Measurements from ENCODE around the gene MNX1. TPM values are rescaled to one million over a fixed set of nuclear protein-coding genes. Genes with fewer than 3 reads are reported as not detected.

The MNX1 gene
- total and polyA plus RNA-seq, 2 donors (not counting 1 experiment from before 2014, with no cell fraction given) = not detected

DNA sequence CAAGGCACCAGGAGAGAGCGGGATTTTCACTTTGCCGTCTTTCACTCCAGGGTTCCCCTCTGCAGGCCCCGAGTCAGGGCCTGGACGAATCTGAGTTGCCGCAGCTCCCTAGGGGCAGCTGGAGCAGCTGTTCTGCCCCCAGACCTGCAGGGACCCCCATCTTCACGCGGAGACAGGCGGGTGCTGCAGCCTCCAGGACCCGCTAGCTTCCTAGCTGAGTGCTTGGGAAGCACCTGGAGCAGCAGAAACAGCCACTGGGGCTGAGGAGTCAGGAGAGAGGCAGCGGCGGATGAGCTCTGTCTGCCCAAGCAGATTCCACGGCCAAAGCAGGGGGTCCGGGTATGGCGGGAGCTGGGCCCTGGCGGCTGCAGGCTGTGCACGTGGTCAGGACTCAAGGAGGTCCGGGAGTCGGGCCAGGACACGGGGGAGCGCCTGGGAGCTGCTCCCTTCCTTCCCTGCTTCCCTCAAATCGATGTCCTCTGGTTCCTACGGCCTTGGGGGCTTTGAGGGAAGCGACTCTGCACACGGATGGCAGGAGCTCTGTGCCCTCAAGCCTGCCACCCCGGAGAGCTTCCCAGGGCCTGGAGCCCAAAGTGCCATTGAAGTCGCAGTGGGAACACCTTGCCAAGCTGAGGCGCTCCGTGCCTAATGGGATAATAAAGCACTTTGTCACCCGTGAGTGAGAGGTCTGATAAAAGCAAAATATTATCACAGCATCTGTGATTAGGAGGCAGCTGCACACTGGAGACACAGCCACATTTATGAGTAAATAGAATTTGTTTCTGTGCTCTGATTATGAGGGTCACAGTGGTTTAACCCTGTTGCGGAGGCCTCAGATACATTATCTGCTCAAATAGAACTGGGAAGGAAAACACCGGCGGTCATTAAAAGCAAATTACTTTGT is 17.2 kb downstream of the MNX1 start:
- no peak for TF ChIP-seq EZH2 (IDR thresholded peaks at IDR 0.05; ENCODE audit: low read length, missing control alignments)
- no peak for TF ChIP-seq CTCF (conservative IDR thresholded peaks at IDR 0.05 in 1 of 2, IDR thresholded peaks at IDR 0.05 in 1 of 2; ENCODE audit: low read depth in 1 of 2, low read length in 2 of 2)
- Histone ChIP-seq H3K27ac (ENCODE audit: insufficient read depth, low read length) (no peak overlapping the region), H2AFZ (ENCODE audit: low read length) (no peak overlapping the region), H3K4me1 (ENCODE audit: control insufficient read depth, extremely low read depth, insufficient read depth, low read length) (no peaks in the 10 kb centered on the region), H3K9me3 (ENCODE audit: control insufficient read depth, insufficient read depth, low read depth, low read length) (no peaks in the 10 kb centered on the region), H3K36me3 (ENCODE audit: control insufficient read depth, insufficient read depth, low read length) (no peaks in the 10 kb centered on the region), H3K79me2 (ENCODE audit: control insufficient read depth, insufficient read depth, low read length) (no peaks in the 10 kb centered on the region), H3K4me3 (replicated peaks in 1 of 4; ENCODE audit: control extremely low read depth in 1 of 4, insufficient read depth in 1 of 4, low read depth in 3 of 4, low read length in 4 of 4) (no peak overlapping the region), H4K20me1 (ENCODE audit: control insufficient read depth, extremely low read depth, insufficient read depth, low read length) (no peaks in the 10 kb centered on the region), H3K27me3 (ENCODE audit: control insufficient read depth, insufficient read depth, low read length) (peaks cover 16% of the 10 kb centered on the region), H3K9ac (ENCODE audit: insufficient read depth, low read length) (no peak overlapping the region), H3K4me2 (ENCODE audit: extremely low read depth, insufficient read depth, low read length) (no peak overlapping the region)
- peak in 1 of 2 donors; percentile 14 for DNase-seq (ENCODE audit: low read depth in 2 of 2)

- TF ChIP-seq EZH2 (IDR thresholded peaks at IDR 0.05; ENCODE audit: low read length, missing control alignments) (no peak), CTCF (conservative IDR thresholded peaks at IDR 0.05 in 1 of 2, IDR thresholded peaks at IDR 0.05 in 1 of 2; ENCODE audit: low read depth in 1 of 2, low read length in 2 of 2) (no peak)
- no peaks in the 10 kb centered on the region for H4K20me1 ChIP-seq (ENCODE audit: control insufficient read depth, extremely low read depth, insufficient read depth, low read length)
- H3K9me3 ChIP-seq (ENCODE audit: control insufficient read depth, insufficient read depth, low read depth, low read length) = no peaks in the 10 kb centered on the region
- DNase-seq (ENCODE audit: low read depth in 2 of 2) = no peak
- H3K27me3 ChIP-seq (ENCODE audit: control insufficient read depth, insufficient read depth, low read length) = peaks cover 12% of the 10 kb centered on the region
- H3K4me2 ChIP-seq (ENCODE audit: extremely low read depth, insufficient read depth, low read length) = no peak overlapping the region
- no peaks in the 10 kb centered on the region for H3K36me3 ChIP-seq (ENCODE audit: control insufficient read depth, insufficient read depth, low read length)
- no peak overlapping the region for H3K4me3 ChIP-seq (replicated peaks in 1 of 4; ENCODE audit: control extremely low read depth in 1 of 4, insufficient read depth in 1 of 4, low read depth in 3 of 4, low read length in 4 of 4)
- no peaks in the 10 kb centered on the region for H3K4me1 ChIP-seq (ENCODE audit: control insufficient read depth, extremely low read depth, insufficient read depth, low read length)
- H3K27ac ChIP-seq (ENCODE audit: insufficient read depth, low read length) = no peak overlapping the region
- H2AFZ ChIP-seq (ENCODE audit: low read length) = no peak overlapping the region
- no peak overlapping the region for H3K9ac ChIP-seq (ENCODE audit: insufficient read depth, low read length)
- H3K79me2 ChIP-seq (ENCODE audit: control insufficient read depth, insufficient read depth, low read length) = no peaks in the 10 kb centered on the region
These were observed 20.5 kb downstream of the MNX1 start for GRCh38 chr7:156989766-156990535.

All from fibroblast of lung (primary cell).